ENCODE results near the gene NUDC.
"Not testable (repeated sequence)": the region's sequence is repeated elsewhere in the genome, so short reads cannot be mapped to it uniquely, and the experiment has no call there.

- not testable (repeated sequence) for TF ChIP-seq MAFK (IDR thresholded peaks at IDR 0.05; ENCODE audit: low read depth, low read length); CTCF (conservative IDR thresholded peaks at IDR 0.05; ENCODE audit: low read depth, low read length); SMC3 (IDR thresholded peaks at IDR 0.05; ENCODE audit: low read depth, low read length)
Measured at GRCh38 chr1:26989403-26990109, 68.0 kb downstream of the NUDC start.

All from IMR-90 (cell line).